ENCODE measurements around the gene C6orf163. TPM values are rescaled to one million over a fixed set of nuclear protein-coding genes. Genes with fewer than 3 reads are reported as not detected.

C6orf163 gene
- total RNA-seq, 2 experiments from 2014 or later, result 1.3 to 1.4 TPM

GRCh38 chr6:87407561-87407900 is 62.9 kb downstream of the C6orf163 start:
- Mint-ChIP-seq H3K27me3 (peaks cover 16% of the 10 kb centered on the region), H3K4me1 (ENCODE audit: low read depth) (peaks cover 4% of the 10 kb centered on the region), H3K27ac (no peak overlapping the region), H3K36me3 (ENCODE audit: low read depth) (no peaks in the 10 kb centered on the region), H3K9me3 (no peaks in the 10 kb centered on the region), H3K4me3 (peak overlapping the region; percentile 80)
- CTCF ChIA-PET, result interaction anchor here (1.5 to 1.7 kb wide), 2 partner anchors 14 to 87 kb away, joined by 3 to 10 read pairs; no protein-coding TSS in a partner anchor
- intact Hi-C loops (cut with micrococcal nuclease), result no loop called here
- no peak for DNase-seq
- TF ChIP-seq, protein P1, sequence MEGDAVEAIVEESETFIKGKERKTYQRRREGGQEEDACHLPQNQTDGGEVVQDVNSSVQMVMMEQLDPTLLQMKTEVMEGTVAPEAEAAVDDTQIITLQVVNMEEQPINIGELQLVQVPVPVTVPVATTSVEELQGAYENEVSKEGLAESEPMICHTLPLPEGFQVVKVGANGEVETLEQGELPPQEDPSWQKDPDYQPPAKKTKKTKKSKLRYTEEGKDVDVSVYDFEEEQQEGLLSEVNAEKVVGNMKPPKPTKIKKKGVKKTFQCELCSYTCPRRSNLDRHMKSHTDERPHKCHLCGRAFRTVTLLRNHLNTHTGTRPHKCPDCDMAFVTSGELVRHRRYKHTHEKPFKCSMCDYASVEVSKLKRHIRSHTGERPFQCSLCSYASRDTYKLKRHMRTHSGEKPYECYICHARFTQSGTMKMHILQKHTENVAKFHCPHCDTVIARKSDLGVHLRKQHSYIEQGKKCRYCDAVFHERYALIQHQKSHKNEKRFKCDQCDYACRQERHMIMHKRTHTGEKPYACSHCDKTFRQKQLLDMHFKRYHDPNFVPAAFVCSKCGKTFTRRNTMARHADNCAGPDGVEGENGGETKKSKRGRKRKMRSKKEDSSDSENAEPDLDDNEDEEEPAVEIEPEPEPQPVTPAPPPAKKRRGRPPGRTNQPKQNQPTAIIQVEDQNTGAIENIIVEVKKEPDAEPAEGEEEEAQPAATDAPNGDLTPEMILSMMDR (IDR thresholded peaks at IDR 0.05), result no peak
- no peak for ATAC-seq
- POLR2A ChIA-PET, result no interaction called here

- ATAC-seq (peak; percentile 89), DNase-seq (peak; percentile 84)
- Mint-ChIP-seq H3K36me3 (ENCODE audit: low read depth) (no peaks in the 10 kb centered on the region), H3K4me1 (ENCODE audit: low read depth) (peaks cover 4% of the 10 kb centered on the region), H3K27ac (no peak within 1 kb of the TSS), H3K9me3 (no peaks in the 10 kb centered on the region), H3K4me3 (peak within 1 kb of the TSS; percentile 80), H3K27me3 (peaks cover 16% of the 10 kb centered on the region)
- ChIA-PET POLR2A (interaction anchor here (0.5 to 0.7 kb wide), 3 partner anchors 17 to 142 kb away, joined by 3 read pairs; no protein-coding TSS in a partner anchor), CTCF (interaction anchor here (0.8 to 1.7 kb wide), 3 partner anchors 15 to 329 kb away, joined by 3 to 10 read pairs (median 5); no protein-coding TSS in a partner anchor)
- intact Hi-C loops (cut with micrococcal nuclease), result loop anchor here (2.0 kb wide), 1 partner anchor 65 kb away; the partner anchor contains the start of gene SLC35A1
- TF ChIP-seq, protein P1 (IDR thresholded peaks at IDR 0.05), result no peak
Observed at GRCh38 chr6:87407901-87408720, 63.5 kb downstream of the C6orf163 start, which contains the start of gene CFAP206. CFAP206 (plus strand) TSS chr6:87407972; CDS start chr6:87409840, 1,868 bp downstream.

- ATAC-seq (no peak), DNase-seq (no peak)
- ChIA-PET POLR2A (no interaction called here), CTCF (interaction anchor here (0.8 to 1.7 kb wide), 4 partner anchors 15 to 330 kb away, joined by 3 to 10 read pairs (median 4); partner anchors contain the start of gene SMIM8)
- Mint-ChIP-seq H3K9me3 (no peaks in the 10 kb centered on the region), H3K4me1 (ENCODE audit: low read depth) (peaks cover 4% of the 10 kb centered on the region), H3K36me3 (ENCODE audit: low read depth) (no peaks in the 10 kb centered on the region), H3K4me3 (peak overlapping the region; percentile 80), H3K27ac (no peak overlapping the region), H3K27me3 (peaks cover 16% of the 10 kb centered on the region)
- intact Hi-C loops (cut with micrococcal nuclease), result loop anchor here (2.0 kb wide), 1 partner anchor 64 kb away; the partner anchor contains the start of gene SLC35A1
- TF ChIP-seq, protein P1 (IDR thresholded peaks at IDR 0.05), result no peak
Observed at GRCh38 chr6:87408721-87409155, 64.1 kb downstream of the C6orf163 start.

Other genes with a start within 250 kb of the C6orf163 start
- gene CGA, start 249.7 kb upstream of the C6orf163 start, total RNA-seq, result not detected
- 10 to 100 TPM; 76.4 to 78.3 TPM for gene ZNF292, start 189.2 kb upstream of the C6orf163 start, total RNA-seq
- gene SMIM8, start 22.2 kb upstream of the C6orf163 start, total RNA-seq, result 10 to 100 TPM; 10.7 to 11.9 TPM
- not detected for gene GJB7, start 15.5 kb upstream of the C6orf163 start, total RNA-seq
- gene CFAP206, start 63.2 kb downstream of the C6orf163 start, total RNA-seq, result not detected
- gene SLC35A1, start 128.2 kb downstream of the C6orf163 start, total RNA-seq, result 1 to 10 TPM; 7.7 to 7.9 TPM
- gene RARS2, start 245.2 kb downstream of the C6orf163 start, total RNA-seq, result 10 to 100 TPM; 17.4 to 20.4 TPM
- 10 to 100 TPM; 35.8 to 36.6 TPM for gene ORC3, start 245.3 kb downstream of the C6orf163 start, total RNA-seq